Measurements from ENCODE around the gene KL. TPM values are rescaled to one million over a fixed set of nuclear protein-coding genes. Genes with fewer than 3 reads are reported as not detected.

KL gene
- total RNA-seq, 1 experiment from 2014 or later, result not detected

DNA sequence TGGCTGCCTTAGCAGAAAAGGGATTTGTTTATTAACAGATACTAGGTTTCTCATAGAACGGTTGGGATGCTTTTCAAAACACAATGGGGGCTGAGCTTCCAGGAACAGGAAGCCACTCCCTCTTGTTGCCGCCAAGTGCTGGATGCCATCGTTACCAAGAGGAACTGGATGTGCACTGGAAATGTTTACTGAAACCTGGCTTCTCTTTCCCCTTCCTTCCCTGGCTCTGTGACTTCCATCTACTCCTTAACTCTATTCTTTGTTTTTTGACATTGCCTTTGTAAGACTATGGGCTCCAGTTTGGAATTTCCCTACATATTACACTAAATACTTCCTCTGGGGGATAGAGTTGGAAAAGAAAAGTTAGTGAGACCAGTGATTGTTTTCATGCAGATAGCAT lies 11.7 kb upstream of the KL start:
- DNase-seq (ENCODE audit: low spot score), result no peak

DNA sequence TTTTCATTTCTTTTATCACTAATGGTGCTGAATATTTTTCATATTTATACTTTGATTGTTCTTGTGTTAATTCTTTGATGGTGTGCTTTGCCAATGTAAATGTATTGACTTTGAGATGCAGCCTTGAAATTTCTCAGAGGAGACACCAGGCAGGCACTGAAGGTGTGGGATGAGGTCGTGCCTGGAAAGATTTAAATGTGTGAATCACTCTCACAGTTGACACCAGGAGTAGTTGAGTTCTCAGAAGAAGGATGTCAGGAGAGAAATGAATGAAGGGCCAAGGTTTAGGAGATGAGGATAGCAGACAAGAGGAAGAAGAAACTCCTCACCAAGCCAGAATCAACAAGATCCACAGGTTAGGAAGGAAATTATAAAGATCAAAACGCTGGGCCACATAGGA lies 10.1 kb upstream of the KL start:
- DNase-seq (ENCODE audit: low spot score), result no peak

DNA sequence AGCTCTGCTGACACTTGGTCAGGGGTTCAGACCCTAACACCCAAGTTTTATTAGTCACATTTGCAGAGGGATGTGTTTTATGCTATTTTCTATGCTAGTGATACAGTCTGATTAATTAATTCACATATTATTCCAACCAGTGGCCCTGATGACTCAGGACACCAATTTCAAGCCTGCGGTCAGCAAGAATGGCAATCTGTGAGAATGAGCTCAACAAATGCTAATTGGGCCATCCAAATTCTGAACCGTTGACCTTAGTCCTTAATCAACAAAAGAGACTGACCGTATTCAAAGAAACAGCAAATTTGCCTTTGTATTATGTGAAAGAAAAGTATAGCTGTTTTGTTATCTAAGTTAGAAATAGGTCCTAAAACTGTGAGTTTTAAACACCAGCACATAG lies 9.6 kb upstream of the KL start:
- DNase-seq (ENCODE audit: low spot score), result no peak

DNA sequence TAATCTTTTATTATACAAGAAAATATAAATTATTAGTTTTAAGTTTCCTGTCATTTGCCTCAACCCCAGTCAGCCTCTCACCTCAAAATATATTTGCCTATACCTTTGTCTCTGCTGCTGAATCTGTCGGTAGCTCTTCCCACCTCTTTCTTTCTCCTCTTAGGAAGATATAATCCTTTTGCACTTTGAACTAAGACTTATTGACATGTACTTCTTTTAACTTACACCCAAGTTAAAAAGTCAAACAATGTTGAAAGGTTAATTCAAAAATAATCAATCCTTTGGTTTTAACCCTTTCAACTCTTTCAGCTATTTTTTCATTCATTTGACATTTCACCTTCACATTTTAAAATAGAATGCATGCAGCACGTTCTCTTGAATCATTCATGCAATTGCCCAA lies 9.0 kb upstream of the KL start:
- no peak for DNase-seq (ENCODE audit: low spot score)

DNA sequence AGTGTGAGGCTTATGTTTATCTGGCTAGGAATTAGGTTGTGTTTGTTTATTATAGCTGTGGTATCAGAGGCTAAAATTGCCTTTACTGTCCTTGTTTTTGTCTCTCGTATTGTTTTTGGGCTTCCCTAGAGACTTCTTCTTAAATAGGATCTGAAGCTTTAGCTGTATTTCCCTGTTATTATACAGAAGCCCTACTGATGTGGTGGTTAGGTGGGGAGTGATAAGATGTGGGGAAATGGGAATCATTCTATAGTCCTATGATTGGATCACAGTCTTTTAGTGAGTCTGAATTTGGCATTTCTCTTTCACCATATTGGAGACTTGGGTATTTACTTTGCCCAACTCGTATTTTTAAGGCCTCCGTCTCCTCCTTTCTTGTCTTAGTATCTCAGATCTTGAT lies 8.3 kb upstream of the KL start:
- no peak for DNase-seq (ENCODE audit: low spot score)

DNA sequence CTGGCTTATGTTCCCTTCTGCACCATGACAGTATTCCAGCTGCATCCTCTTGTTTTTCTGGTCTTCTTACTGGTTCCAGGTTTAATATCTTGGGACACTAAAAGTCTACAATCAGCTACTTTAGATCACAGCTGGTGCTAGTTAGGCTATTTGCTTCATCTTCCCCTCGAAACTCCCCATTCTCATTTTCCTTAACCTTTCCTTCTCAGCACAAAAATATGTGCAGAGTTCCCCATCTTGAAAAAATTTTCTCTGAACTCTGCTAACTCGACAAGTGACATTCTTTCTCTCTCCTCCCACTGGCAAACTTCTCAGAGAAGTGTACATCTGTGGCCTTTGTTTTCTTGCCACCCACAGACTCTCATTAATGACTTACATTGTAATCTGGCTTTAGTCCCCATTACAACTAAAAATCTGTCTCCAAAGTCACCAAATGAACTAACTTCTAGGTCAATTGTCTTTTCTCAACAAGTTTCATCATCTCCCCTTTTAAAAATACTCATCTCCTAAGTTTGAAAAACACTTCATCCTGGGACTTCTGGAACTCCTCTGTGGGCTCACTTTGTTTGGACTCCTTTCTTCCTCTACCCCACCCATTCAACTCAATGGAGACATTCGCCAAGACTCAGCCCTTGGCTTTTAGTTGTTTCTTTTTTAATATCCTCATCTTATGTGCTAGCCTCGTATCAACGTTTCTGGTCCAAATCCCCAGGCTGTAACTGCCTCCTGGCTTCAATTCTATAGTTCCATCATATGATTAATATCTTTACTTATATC lies 7.1 kb upstream of the KL start:
- no peak for DNase-seq (ENCODE audit: low spot score)

DNA sequence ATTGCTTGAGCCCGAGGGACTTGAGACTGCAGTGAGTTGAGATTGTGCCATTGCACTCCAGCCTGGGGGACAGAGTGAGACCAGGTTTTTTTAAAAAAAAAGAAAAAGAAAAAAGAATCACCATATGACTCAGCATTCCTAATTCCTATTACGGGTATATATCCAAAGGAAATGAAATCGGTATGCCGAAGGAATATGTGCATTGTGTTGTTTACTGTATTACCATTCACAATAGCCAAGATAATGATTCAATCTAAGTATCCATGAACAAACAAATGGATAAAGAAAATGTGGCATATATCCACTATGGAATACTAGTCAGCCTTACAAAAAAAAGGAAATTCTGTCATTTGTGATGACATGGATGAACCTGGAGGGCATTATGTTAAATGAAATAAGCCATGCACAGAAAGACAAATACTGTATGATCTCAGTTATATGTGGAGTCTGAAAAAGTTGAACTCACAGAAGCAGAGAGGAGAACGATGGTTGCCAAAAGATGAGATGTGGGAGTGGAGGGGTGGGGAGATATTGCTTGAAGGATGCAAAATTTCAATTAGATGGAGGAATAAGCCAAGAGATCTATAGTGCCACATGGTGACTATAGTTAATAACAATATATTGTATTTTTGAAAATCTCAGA lies 4.3 kb upstream of the KL start:
- no peak for DNase-seq (ENCODE audit: low spot score)

DNA sequence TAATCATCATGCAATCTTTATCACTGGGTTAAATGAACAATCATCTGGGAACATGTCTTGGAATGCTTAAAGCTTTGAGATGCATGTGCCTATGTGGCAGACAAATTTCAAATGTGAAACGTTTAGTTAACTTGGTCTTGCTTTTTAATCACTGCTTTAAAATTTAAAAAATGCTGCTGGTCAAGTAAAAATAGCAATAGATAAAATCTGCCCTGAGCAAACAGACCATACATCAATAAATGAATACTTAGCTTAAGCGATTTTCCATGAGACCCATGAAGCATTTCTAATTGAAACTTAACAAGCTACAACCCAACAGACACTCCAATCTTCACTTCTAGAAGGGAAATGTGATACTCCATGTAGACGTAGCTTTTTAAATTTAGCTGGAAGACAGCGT lies 1.9 kb upstream of the KL start:
- DNase-seq (ENCODE audit: low spot score), result no peak

DNA sequence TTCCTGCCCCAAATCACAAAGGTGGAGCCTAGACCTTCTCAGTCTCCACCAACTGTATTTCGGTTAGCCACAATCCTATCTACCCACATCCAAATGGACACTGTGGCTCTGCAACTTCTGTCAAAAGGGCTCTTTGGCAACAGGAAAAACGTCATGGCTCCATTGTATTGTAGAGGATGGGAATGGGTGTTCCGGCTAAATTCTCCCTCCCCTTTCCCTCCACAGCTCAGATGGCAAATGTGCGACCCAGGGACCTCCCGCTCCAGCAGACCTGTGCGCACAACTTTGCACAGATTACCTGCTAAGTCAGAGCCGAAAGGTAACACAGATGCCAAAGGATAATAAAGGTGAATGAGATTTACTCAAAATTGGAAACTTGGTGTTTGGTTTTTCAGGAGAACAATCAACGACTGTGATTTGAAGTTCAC lies 968 bp upstream of the KL start:
- no peak for DNase-seq (ENCODE audit: low spot score)

DNA sequence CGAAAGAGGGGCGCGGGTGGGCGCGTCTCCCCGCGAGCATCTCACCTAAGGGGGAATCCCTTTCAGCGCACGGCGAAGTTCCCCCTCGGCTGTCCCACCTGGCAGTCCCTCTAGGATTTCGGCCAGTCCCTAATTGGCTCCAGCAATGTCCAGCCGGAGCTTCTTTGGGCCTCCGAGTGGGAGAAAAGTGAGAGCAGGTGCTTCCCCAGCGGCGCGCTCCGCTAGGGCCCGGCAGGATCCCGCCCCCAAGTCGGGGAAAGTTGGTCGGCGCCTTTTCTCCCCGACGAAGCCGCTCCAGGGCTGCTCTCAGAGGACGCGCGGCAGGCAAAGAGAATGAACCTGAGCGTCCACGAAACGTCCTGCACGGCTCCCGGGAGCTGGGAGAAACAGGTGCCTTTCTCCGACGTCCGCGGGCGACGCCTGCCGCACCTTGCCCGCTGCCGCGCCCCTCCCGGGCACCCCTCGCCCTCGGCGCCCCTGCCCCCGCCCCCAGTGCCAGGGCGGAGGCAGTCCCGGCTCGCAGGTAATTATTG lies 366 bp upstream of the KL start:
- no peak for DNase-seq (ENCODE audit: low spot score)

DNA sequence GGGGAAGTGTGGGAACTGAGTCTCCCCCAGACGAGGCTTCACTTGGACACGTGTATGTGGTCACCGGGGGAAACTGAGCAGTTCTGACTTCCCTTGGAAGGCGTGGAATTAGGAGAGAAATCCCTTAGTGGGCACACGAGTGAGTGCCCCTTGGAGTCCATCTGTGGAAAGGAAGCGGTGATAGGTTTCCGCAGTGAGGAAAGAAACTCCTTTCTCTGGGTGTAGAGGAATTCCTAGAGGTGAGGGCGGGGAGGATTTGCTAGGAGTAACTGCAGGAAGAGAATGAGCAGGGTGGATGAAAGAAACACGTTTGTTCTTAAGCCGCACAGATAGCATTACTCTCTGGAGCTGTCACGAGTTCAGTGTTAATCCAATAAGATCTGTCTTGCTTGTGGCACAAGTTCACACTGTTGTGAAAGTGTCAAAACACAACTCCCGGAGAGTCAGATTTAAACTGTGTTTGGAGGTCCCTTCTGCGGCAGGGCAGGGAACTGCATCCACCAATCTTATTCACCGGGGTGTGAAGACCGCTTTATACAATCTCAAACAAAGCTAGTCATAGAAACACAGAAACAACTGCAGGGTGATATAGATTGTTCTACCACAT lies 1.2 kb downstream of the KL start:
- DNase-seq (ENCODE audit: low spot score), result peak; percentile 42

DNA sequence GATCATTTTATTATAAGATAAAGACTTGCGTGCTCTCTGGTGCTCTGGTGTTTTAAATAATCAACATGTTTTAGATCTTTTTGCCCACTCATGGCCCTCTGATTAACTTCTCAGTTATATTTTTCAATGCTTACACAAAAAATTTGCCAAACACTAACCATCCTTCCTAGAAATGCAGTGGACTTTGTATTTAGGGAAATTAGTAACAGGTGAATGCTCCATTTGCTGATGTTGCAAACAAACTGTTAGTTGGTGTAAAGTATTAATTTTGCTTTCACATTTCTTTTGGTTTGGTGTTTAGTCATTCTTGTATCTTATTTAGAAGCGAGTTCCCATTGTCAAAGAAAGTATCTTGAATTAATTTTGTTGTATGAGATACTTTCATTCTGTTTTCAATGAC lies 2.7 kb downstream of the KL start:
- no peak for DNase-seq (ENCODE audit: low spot score)

DNA sequence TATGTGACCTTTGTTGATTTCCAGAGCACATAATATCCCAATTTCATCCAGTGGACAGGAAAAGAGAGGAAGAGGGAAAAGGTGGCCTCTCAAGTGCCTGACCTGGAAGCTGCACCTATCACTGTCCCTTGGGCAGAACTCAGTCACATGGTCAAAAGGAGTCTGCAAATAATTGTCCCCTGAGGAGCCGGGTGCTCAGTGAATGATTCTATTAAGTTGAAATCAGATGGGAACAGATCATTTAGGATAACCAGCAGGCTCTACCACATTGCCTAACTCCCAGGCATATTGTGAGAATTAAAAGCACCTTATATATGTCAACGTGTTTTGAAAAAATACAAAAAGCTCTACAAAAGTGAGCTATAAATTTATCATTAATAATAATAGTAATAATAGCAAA lies 6.8 kb downstream of the KL start:
- no peak for DNase-seq (ENCODE audit: low spot score)

DNA sequence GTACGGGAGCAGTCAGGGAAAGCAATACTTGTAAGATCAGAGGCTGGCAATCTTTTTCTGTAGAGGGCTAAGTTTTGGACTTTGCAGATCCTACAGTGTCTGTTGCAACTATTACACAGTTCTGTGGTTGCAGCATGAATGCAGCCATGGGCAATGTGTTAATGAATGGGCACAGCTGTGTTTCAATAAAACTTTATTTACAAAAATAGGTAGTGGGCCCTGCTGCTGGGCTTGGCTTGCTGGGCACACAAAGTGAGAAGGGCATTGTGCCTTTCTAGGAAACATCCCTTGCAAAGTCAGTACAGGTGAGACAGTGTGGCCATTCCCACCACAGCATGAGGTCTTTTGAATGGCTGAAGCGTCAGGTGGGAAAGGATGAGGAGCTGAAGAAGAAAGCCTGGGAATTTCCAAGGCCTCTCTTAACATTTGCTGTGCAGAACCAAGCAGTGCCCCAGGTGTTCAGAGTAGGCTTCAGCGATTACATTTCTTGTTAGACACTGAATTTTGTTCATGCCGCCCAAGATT lies 9.1 kb downstream of the KL start:
- no peak for DNase-seq (ENCODE audit: low spot score)

DNA sequence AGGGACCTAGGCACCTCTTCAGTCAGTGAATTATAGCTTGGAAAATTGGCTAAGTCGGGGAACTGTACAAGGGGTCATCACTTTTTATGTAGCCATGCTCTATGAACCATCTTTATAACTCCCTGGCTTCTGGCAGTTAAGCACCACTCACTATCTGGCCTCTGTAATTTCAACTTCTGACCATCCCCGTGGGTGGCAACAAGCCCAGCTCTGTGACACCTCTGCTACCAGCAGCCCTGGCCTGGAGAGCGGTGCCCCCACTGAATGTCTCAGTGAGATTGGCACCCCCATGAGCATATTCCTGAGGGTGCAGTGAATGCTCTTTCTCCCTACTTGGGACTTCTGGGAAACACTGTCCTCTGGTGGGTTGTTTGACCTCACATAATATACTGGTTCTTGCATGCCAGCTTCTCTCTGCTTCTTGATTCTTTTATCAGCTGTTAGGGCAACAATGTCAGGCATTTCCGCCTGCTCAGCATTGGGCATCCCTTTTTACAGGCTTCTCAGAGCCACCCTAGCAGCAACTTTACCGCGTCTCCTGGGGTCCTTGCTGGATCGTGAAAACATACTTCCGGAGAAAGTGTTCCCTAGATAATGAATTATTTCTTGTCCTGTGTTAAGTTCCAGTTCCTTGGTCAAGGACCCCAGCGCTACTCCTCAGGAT lies 10.4 kb downstream of the KL start:
- no peak for DNase-seq (ENCODE audit: low spot score)

DNA sequence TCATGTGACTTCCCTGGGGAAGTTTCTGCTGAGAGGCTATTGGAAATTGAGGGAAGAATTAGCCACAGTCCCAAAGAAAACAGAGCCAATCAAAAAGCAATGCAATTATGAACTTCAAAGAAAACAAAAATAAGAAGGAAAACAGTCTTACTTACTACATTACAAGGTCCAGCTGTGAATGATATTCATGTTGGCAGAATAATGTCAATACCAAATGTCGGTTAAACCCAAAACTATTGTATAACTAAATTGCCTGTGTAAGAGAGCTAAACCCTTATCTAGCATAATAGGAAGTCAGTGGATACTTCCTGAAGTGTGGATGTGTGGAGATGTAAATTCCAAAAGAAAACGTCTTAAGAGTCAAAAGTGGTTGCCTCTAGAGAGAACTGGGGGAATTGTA lies 12.4 kb downstream of the KL start:
- DNase-seq (ENCODE audit: low spot score), result no peak

DNA sequence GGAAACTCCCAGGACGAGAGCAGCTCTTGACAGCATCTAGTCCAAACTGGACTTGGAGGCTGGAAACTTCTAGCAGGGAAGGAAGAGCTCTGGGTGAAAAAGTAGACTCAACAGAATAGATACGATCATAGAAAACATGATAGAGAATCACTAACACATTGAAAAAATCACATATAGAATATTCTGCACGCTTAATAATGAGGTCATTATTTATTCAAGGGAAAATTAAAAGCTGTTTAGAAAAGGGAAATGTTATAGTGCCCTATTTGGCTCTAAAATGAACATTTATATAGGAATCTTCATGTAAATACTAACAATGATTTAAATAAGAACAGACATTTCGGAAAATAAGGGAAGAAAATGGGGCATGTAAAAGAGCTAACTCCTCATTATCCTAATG lies 15.1 kb downstream of the KL start:
- no peak for DNase-seq (ENCODE audit: low spot score)

DNA sequence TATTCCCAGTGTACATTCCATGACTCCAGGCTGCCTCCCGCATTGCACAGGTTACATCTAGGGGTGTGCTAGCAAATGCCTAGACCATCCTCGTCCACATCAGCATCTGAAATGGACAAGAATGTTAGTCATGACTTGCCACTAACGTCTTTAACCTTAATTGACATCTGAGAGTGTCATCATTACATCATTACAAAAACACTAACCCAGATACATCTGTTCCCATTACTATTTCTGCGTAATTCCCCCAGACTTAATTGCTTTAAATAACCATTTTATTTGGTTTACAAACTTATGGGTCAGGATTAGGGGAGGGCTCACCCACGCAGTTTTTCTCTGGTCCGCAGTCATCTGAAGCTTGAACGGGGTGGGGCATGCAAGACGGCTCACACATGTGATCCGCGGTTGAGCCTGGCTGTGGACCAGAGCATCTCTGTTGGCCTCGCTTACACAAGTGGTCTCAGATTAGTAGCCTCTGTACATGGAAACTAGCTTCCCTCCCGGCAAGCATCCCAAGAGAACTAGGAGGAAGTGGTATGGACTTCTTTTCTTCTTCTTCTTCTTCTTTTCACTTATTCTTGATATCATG lies 15.9 kb downstream of the KL start:
- no peak for DNase-seq (ENCODE audit: low spot score)

DNA sequence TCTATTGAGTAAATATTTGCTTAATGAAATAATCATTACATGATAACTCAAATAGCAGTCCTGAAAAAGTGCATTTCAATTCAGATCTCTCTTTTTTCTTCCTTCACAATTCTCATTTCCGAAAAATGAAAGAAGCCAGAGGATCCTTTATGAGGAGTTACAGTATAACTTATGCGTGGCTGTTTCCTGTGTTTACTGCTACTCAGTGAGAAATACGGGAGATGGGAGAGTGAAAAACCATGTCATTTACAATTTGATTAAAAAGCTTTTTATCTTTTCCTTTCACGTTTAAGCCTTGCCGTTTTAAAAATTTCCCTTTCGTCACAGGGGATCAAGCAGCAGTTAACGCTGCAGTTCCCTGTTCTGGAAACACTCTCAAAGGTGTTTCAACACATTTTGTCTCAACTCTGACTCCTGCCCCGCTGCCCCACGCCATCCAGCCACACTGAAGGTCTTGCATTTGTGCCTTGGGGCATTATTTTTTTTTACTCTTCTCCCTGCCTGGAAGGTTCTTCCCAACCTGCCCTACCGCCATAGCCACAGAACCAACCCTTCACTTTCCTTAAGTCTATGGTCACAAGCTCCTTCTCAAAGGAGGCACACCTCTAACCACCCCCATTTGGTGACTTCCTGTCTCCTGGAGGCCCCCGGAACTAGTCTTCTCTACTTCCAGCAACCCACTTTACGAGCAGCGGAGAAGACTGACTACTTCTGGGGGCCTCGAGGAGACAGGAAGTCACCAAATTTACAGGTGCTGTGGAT lies 17.0 kb downstream of the KL start:
- DNase-seq (ENCODE audit: low spot score), result no peak

DNA sequence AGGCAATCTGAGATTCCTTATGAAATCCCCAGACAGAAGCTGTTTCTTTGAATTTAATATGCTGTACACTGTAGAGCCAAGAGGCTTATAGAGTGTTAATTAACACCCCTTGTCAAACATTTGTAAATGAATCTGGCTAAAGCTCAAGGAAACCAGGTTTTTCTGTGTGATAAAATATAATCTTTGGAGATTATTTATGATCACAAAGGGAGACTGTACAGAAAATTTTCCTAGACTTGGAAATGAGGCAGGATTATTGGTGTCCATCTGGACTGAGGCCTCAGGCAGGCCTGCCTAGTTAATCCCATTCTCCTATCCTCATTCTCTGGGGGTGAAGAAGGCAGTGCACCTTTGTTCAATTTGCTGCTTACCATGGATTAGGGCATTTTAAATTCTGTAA lies 17.8 kb downstream of the KL start:
- no peak for DNase-seq (ENCODE audit: low spot score)
